Endothelial cell of umbilical vein (primary cell): Measurements from ENCODE around the gene IPO9. TPM values are rescaled to one million over a fixed set of nuclear protein-coding genes. Genes with fewer than 3 reads are reported as not detected.

Experiments
- BruUV-seq: library from RNA; stranded (reverse); fragments of 400-500 nt; replicated peaks from 2 replicates; lab custom pipeline; 2021; lab: Mats Ljungman, UMichigan
- CTCF ChIA-PET: fragments of 300-600, 350-600 bp; sonication (Branson Sonifier 250); formaldehyde crosslinking; loops from one replicate; lab custom pipeline; 2021; ENCODE audit warnings: antibody characterized with exemption, inconsistent platforms; lab: Charles Lee
- POLR2A ChIA-PET: fragments of 300-600, 350-600 bp; sonication (Branson Sonifier 250); formaldehyde crosslinking; loops from one replicate; lab custom pipeline; 2021; ENCODE audit warnings: antibody characterized with exemption, inconsistent platforms; lab: Charles Lee
- DNase-seq: peaks from one replicate; pipeline ENCODE4 v3.0.0-alpha.2; 2011; ENCODE audit warnings: low read depth, low spot score
- FAIRE-seq: peaks from 2 replicates; lab custom pipeline; 2011; peaks lifted over from hg19 to GRCh38; lab: Jason Lieb, UNC
- H2AFZ ChIP-seq: 2 replicates; pipeline ENCODE4 v1.6.0; 2012; ENCODE audit warnings: low read depth, low read length, control low read depth, inconsistent platforms
- H3K27ac ChIP-seq: 2 replicates; pipeline ENCODE4 v1.5.1; 2011; ENCODE audit warnings: low read depth, mild to moderate bottlenecking, control low read depth, low read length, moderate library complexity; ENCODE audit not compliant: insufficient read depth
- H3K27me3 ChIP-seq, 2 experiments: 2 replicates each; pipeline versions ENCODE4 v1.6.0 to v1.6.1; 2011; ENCODE audit warnings: low read length in 2 of 2, mixed read lengths in 1 of 2; ENCODE audit not compliant: control insufficient read depth in 2 of 2, insufficient read depth in 2 of 2
- H3K36me3 ChIP-seq, 2 experiments: 2 replicates in 1 of 2; 3 replicates in 1 of 2; pipeline ENCODE4 v1.5.1; 2011; ENCODE audit warnings: low read length in 2 of 2, mild to moderate bottlenecking in 1 of 2, moderate library complexity in 1 of 2; ENCODE audit not compliant: control insufficient read depth in 2 of 2, insufficient read depth in 2 of 2; ENCODE audit errors: extremely low read depth in 1 of 2
- H3K4me1 ChIP-seq: 3 replicates; pipeline ENCODE4 v1.5.1; 2011; ENCODE audit warnings: mild to moderate bottlenecking, low read length; ENCODE audit not compliant: control insufficient read depth, insufficient read depth; ENCODE audit errors: extremely low read depth
- H3K4me2 ChIP-seq: 2 replicates; pipeline ENCODE4 v1.6.1; 2011; ENCODE audit warnings: low read length, control low read depth, mixed read lengths; ENCODE audit not compliant: insufficient read depth
- H3K4me3 ChIP-seq, 3 experiments: fragments of 200-600 bp in 1 of 3; sonication (generic), shearing (Covaris generic) in 1 of 3; replicated peaks in 1 of 3; 2 replicates each; pipeline ENCODE4 v1.5.1; 2011 to 2016; ENCODE audit warnings: control low read depth in 3 of 3, low read length in 3 of 3, mild to moderate bottlenecking in 2 of 3, inconsistent platforms in 1 of 3, low read depth in 1 of 3, moderate library complexity in 1 of 3; ENCODE audit not compliant: insufficient read depth in 1 of 3
- H3K79me2 ChIP-seq: 2 replicates; pipeline ENCODE4 v1.6.0; 2012; ENCODE audit warnings: low read length, inconsistent platforms; ENCODE audit not compliant: control insufficient read depth, insufficient read depth
- H3K9ac ChIP-seq: replicated peaks from 2 replicates; pipeline ENCODE3; 2011; ENCODE audit warnings: low read length, control low read depth; ENCODE audit not compliant: insufficient read depth; ENCODE audit errors: extremely low read depth
- H3K9me1 ChIP-seq: replicated peaks from 3 replicates; pipeline ENCODE4 v1.6.0; 2011; ENCODE audit warnings: mild to moderate bottlenecking, low read length; ENCODE audit not compliant: control insufficient read depth, insufficient read depth; ENCODE audit errors: extremely low read depth
- H3K9me3 ChIP-seq: replicated peaks from 2 replicates; pipeline ENCODE4 v1.5.1; 2012; ENCODE audit warnings: low read length, inconsistent platforms; ENCODE audit not compliant: control insufficient read depth, insufficient read depth
- H4K20me1 ChIP-seq: replicated peaks from 2 replicates; pipeline ENCODE3; 2011; ENCODE audit warnings: mild to moderate bottlenecking, low read length; ENCODE audit not compliant: control insufficient read depth, insufficient read depth; ENCODE audit errors: extremely low read depth
- CTCF ChIP-seq, 2 donors: IDR thresholded peaks; 1 replicate in 1 of 2; 2 replicates in 1 of 2; pipeline ENCODE4 v1.5.1; 2011; ENCODE audit warnings: low read length in 2 of 2, mild to moderate bottlenecking in 2 of 2, moderate library complexity in 2 of 2, control low read depth in 1 of 2, inconsistent platforms in 1 of 2, low read depth in 1 of 2; ENCODE audit not compliant: insufficient read depth in 1 of 2; ENCODE audit errors: extremely low read depth in 1 of 2
- EZH2 ChIP-seq: IDR thresholded peaks from 2 replicates; pipeline ENCODE4 v1.6.1; 2012; ENCODE audit warnings: borderline replicate concordance, low read depth, mild to moderate bottlenecking, moderate library complexity, low read length, inconsistent platforms; ENCODE audit not compliant: severe bottlenecking
- FOS ChIP-seq: IDR thresholded peaks from 2 replicates; pipeline ENCODE4 v1.6.1; 2011; ENCODE audit warnings: mild to moderate bottlenecking, low read length, moderate library complexity, borderline replicate concordance; ENCODE audit not compliant: insufficient read depth
- GATA2 ChIP-seq: IDR thresholded peaks from 2 replicates; pipeline ENCODE4 v1.7.0; 2011; ENCODE audit warnings: low read depth, mild to moderate bottlenecking, moderate library complexity, mixed read lengths, low read length; ENCODE audit not compliant: insufficient read length, insufficient read depth
- JUN ChIP-seq: IDR thresholded peaks from 2 replicates; pipeline ENCODE4 v1.6.1; 2011; ENCODE audit warnings: borderline replicate concordance, low read depth; ENCODE audit not compliant: insufficient read length, insufficient read depth
- MAX ChIP-seq: IDR thresholded peaks from 2 replicates; pipeline ENCODE4 v1.6.1; 2011; ENCODE audit not compliant: insufficient read depth, insufficient read length
- MYC ChIP-seq: IDR thresholded peaks from one replicate; pipeline ENCODE4 v1.6.1; 2011; ENCODE audit warnings: mild to moderate bottlenecking, low read depth, low read length
- POLR2A ChIP-seq: IDR thresholded peaks from 2 replicates; pipeline ENCODE4 v1.6.1; 2012; ENCODE audit warnings: low read depth, mild to moderate bottlenecking, control low read depth, low read length
- POLR2AphosphoS5 ChIP-seq: IDR thresholded peaks from 2 replicates; pipeline ENCODE4 v1.6.1; 2012; ENCODE audit warnings: low read depth, mild to moderate bottlenecking, control low read depth, low read length, moderate library complexity; ENCODE audit not compliant: insufficient read depth
- dilution Hi-C: fragments of 300-500 bp; cut with MboI; formaldehyde crosslinking; loops from one replicate; pipeline ENCODE4 v1.15.0; 2019; ENCODE audit warnings: low sequenced_read_pairs; ENCODE audit not compliant: extremely low pct_ligation_motif_present
- intact Hi-C: fragments of 100-400 bp; cut with micrococcal nuclease; formaldehyde crosslinking; loops from one replicate; pipeline ENCODE4 v1.10.0; 2022
- polyA plus RNA-seq, 4 experiments: library from polyadenylated mRNA; depleted of rRNA in 3 of 4; stranded (reverse) in 3 of 4; unstranded in 1 of 4; fragments of >200 nt; gene quantifications; 2 replicates each; pipeline versions ENCODE4 v1.2.1 to v1.2.3, GENCODE V29; 2011 to 2012; ENCODE audit warnings: missing spikeins in 1 of 4
- total RNA-seq: library from RNA; stranded (reverse); gene quantifications from 2 replicates; pipeline ENCODE4 v1.2.3, GENCODE V29; 2021

The IPO9 gene
- total and polyA plus RNA-seq, 2 donors (not counting 3 experiments of a cell fraction or from before 2014, with no cell fraction given), result 53.4 to 104 TPM

- Histone ChIP-seq H3K9me1 (no peaks in the 10 kb centered on the region), H3K36me3 (peaks cover 22 to 24% of the 10 kb centered on the region in 2 experiments), H3K4me3 (no peak overlapping the region), H3K27ac (peak overlapping the region; percentile 53), H3K4me2 (peak overlapping the region; percentile 1), H3K9me3 (no peaks in the 10 kb centered on the region), H3K9ac (no peak overlapping the region), H3K4me1 (peaks cover 36% of the 10 kb centered on the region), H4K20me1 (no peaks in the 10 kb centered on the region), H3K27me3 (no peaks in the 10 kb centered on the region), H2AFZ (no peak overlapping the region), H3K79me2 (peaks cover 30% of the 10 kb centered on the region)
- TF ChIP-seq FOS, result no peak
- TF ChIP-seq POLR2AphosphoS5, result peak; percentile 39
- no TSS peak for BruUV-seq
- DNase-seq, result peak; percentile 93
- dilution Hi-C loops, result no loop called here
- peak; percentile 72 for FAIRE-seq
- intact Hi-C loops, result no loop called here
- ChIA-PET POLR2A (no interaction called here), CTCF (interaction anchor here (0.9 to 20.2 kb wide), 8 partner anchors 10 to 268 kb away, joined by 3 to 970 read pairs (median 4); no protein-coding TSS in a partner anchor)
These were observed 47.5 kb upstream of the IPO9 start for GRCh38 chr1:201781437-201781836.

GRCh38 chr1:201782353-201782752 lies 46.6 kb upstream of the IPO9 start:
- Histone ChIP-seq H3K27ac (no peak overlapping the region), H4K20me1 (no peaks in the 10 kb centered on the region), H3K9ac (no peak overlapping the region), H3K4me3 (no peak overlapping the region), H3K79me2 (peaks cover 25% of the 10 kb centered on the region), H3K4me1 (peaks cover 32% of the 10 kb centered on the region), H2AFZ (no peak overlapping the region), H3K9me3 (no peaks in the 10 kb centered on the region), H3K4me2 (no peak overlapping the region), H3K36me3 (peaks cover 28% of the 10 kb centered on the region in 2 experiments), H3K27me3 (no peaks in the 10 kb centered on the region), H3K9me1 (no peaks in the 10 kb centered on the region)
- ChIA-PET CTCF (interaction anchor here (1.0 to 20.2 kb wide), 5 partner anchors 9 to 269 kb away, joined by 3 to 970 read pairs (median 13); no protein-coding TSS in a partner anchor), POLR2A (no interaction called here)
- no peak for FAIRE-seq
- no peak for DNase-seq
- TF ChIP-seq POLR2A (no peak), MYC (no peak), MAX (no peak), EZH2 (no peak), JUN (no peak), FOS (no peak), GATA2 (no peak), POLR2AphosphoS5 (no peak), CTCF (IDR thresholded peaks at IDR 0.05; ENCODE audit: extremely low read depth in 1 of 2, insufficient read depth in 1 of 2, low read depth in 1 of 2, low read length in 2 of 2) (no peak)
- no TSS peak for BruUV-seq
- intact Hi-C loops (no loop called here), dilution Hi-C loops (no loop called here)
